Transverse colon (tissue), 3 donors: ENCODE results near the gene RARB.

Experiments
- POLR2A ChIP-seq: fragments of 450-650 bp; IDR thresholded peaks from one replicate; pipeline ENCODE4 v1.6.1; 2016; ENCODE audit warnings: antibody characterized with exemption, mild to moderate bottlenecking, moderate library complexity
- POLR2AphosphoS5 ChIP-seq, 3 donors: sonication (generic); formaldehyde crosslinking; IDR thresholded peaks; one replicate each; pipeline ENCODE4 v1.6.1; 2016; ENCODE audit warnings: antibody characterized with exemption in 3 of 3

DNA sequence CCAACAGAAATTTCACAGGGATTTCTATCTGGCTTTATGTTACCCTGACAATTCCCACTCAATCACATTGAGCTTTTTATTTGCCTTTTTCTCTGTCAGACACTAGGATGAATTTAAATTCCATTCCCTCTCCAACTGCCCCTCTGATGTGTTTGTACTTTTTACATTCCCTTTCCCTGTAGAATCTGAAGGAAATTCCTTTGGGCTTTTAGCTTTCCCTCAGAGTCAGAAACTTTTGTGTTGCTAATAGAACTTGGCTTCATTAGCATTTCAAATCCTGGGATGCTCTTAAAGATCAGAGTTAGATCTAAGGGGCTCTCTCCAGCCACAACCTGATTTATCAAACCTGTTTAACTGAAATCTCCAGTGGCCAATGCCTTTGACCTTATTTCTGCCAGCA, 7.9 kb upstream of the RARB start:
- TF ChIP-seq POLR2A, result no peak
- no peak for TF ChIP-seq POLR2AphosphoS5 (IDR thresholded peaks at IDR 0.05)
